Amniotic stem cell (primary cell): ENCODE measurements around the gene PSEN2.

Source experiments
- DNase-seq: peaks from one replicate; lab custom pipeline; 2025; lab: John Stamatoyannopoulos, UW

The PSEN2 gene

GRCh38 chr1:226886122-226886901, 15.9 kb downstream of the PSEN2 start:
- DNase-seq: no peak

- DNase-seq: no peak
Observed at GRCh38 chr1:226887006-226887405, 16.6 kb downstream of the PSEN2 start.

GRCh38 chr1:226888021-226888420, 17.6 kb downstream of the PSEN2 start:
- no peak for DNase-seq

GRCh38 chr1:226888816-226889215, 18.4 kb downstream of the PSEN2 start:
- no peak for DNase-seq

GRCh38 chr1:226889616-226890330, 19.4 kb downstream of the PSEN2 start:
- DNase-seq: no peak

GRCh38 chr1:226890331-226891108, 20.1 kb downstream of the PSEN2 start:
- no peak for DNase-seq

- DNase-seq: no peak
Observed at GRCh38 chr1:226891346-226891745, 20.9 kb downstream of the PSEN2 start.

GRCh38 chr1:226891846-226892523, 21.6 kb downstream of the PSEN2 start:
- DNase-seq: no peak

GRCh38 chr1:226892524-226892875, 22.1 kb downstream of the PSEN2 start:
- DNase-seq: no peak

- no peak for DNase-seq
Observed at GRCh38 chr1:226893936-226894335, 23.5 kb downstream of the PSEN2 start.

- no peak for DNase-seq
Observed at GRCh38 chr1:226894826-226895225, 24.4 kb downstream of the PSEN2 start.

GRCh38 chr1:226895644-226896043, 25.2 kb downstream of the PSEN2 start:
- DNase-seq: no peak

GRCh38 chr1:226898246-226898645, 27.8 kb downstream of the PSEN2 start:
- no peak for DNase-seq

GRCh38 chr1:226901421-226901820, 31.0 kb downstream of the PSEN2 start:
- no peak for DNase-seq

- no peak for DNase-seq
Observed at GRCh38 chr1:226902601-226903000, 32.2 kb downstream of the PSEN2 start.

- no peak for DNase-seq
Observed at GRCh38 chr1:226903819-226904716, 33.7 kb downstream of the PSEN2 start.

GRCh38 chr1:226904772-226905171, 34.4 kb downstream of the PSEN2 start:
- DNase-seq: no peak

GRCh38 chr1:226908419-226908818, 38.0 kb downstream of the PSEN2 start:
- no peak for DNase-seq

GRCh38 chr1:226908913-226909312, 38.5 kb downstream of the PSEN2 start:
- no peak for DNase-seq

- DNase-seq: no peak
Observed at GRCh38 chr1:226912587-226913176, 42.3 kb downstream of the PSEN2 start.

GRCh38 chr1:226915672-226915995, 45.2 kb downstream of the PSEN2 start:
- DNase-seq: no peak
